BJ (cell line): ENCODE measurements around the gene MIPOL1. TPM values are rescaled to one million over a fixed set of nuclear protein-coding genes. Genes with fewer than 3 reads are reported as not detected.
"Not testable (repeated sequence)": the region's sequence is repeated elsewhere in the genome, so short reads cannot be mapped to it uniquely, and the experiment has no call there.

ENCODE experiments used
- CTCF ChIA-PET: fragments of 350-600 bp; formaldehyde crosslinking; extraction: SDS; loops from one replicate; lab custom pipeline; 2021; ENCODE audit warnings: antibody characterized with exemption, inconsistent platforms; lab: Yijun Ruan, JAX
- POLR2A ChIA-PET: fragments of 300-600 bp; sonication (Branson Sonifier 250); formaldehyde crosslinking; extraction: SDS; loops from one replicate; lab custom pipeline; 2021; ENCODE audit warnings: antibody characterized with exemption; lab: Charles Lee
- DNase-seq: peaks from one replicate; pipeline ENCODE4 v3.0.0-alpha.2; 2011; ENCODE audit warnings: low read depth
- H3K27me3 ChIP-seq: 2 replicates; pipeline ENCODE4 v1.6.0; 2011; ENCODE audit warnings: low read length; ENCODE audit not compliant: control insufficient read depth, insufficient read depth
- H3K36me3 ChIP-seq: 2 replicates; pipeline ENCODE4 v1.5.1; 2011; ENCODE audit warnings: low read length; ENCODE audit not compliant: control insufficient read depth, insufficient read depth
- H3K4me3 ChIP-seq: 2 replicates; pipeline ENCODE4 v1.5.1; 2011; ENCODE audit warnings: low read depth, mild to moderate bottlenecking, control low read depth, low read length
- polyA plus RNA-seq: library from polyadenylated mRNA; depleted of rRNA; stranded (reverse); fragments of >200 nt; gene quantifications from 2 replicates; pipeline ENCODE4 v1.2.3, GENCODE V29; 2011
- TF ChIP-seq, protein P1 (sequence below): IDR thresholded peaks from 2 replicates; pipeline ENCODE4 v1.5.1; 2011; ENCODE audit warnings: low read depth, mild to moderate bottlenecking, control low read depth, inconsistent platforms, low read length, moderate library complexity; ENCODE audit not compliant: insufficient read depth

Gene MIPOL1
- polyA plus RNA-seq, 1 experiment: 1.1 TPM

DNA sequence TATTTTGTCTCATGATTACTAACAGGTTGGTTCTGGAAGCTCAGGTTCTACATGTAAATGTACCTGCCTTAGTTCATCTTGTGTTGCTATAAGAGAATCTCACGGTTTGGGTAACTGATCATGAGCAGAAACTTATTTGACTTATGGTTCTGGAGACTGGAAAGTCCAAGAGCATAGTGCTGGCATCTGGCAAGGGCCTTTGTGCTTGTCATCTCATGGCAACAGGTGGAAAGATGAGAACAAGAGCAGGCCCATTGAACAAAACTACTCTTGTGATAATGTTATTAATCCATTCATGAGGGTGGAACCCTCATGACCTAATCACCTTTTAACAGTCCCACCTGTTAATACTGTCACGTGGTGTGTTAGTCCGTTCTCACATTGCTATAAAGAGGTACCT lies 23.3 kb downstream of the MIPOL1 start:
- POLR2A ChIA-PET: no interaction called here
- DNase-seq: no peak
- H3K36me3 ChIP-seq: no peaks in the 10 kb centered on the region
- TF ChIP-seq, protein P1, sequence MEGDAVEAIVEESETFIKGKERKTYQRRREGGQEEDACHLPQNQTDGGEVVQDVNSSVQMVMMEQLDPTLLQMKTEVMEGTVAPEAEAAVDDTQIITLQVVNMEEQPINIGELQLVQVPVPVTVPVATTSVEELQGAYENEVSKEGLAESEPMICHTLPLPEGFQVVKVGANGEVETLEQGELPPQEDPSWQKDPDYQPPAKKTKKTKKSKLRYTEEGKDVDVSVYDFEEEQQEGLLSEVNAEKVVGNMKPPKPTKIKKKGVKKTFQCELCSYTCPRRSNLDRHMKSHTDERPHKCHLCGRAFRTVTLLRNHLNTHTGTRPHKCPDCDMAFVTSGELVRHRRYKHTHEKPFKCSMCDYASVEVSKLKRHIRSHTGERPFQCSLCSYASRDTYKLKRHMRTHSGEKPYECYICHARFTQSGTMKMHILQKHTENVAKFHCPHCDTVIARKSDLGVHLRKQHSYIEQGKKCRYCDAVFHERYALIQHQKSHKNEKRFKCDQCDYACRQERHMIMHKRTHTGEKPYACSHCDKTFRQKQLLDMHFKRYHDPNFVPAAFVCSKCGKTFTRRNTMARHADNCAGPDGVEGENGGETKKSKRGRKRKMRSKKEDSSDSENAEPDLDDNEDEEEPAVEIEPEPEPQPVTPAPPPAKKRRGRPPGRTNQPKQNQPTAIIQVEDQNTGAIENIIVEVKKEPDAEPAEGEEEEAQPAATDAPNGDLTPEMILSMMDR: no peak
- H3K27me3 ChIP-seq: no peaks in the 10 kb centered on the region
- no peak overlapping the region for H3K4me3 ChIP-seq
- CTCF ChIA-PET: interaction anchor here (7.9 kb wide), 1 partner anchor 11 kb away, joined by 50 read pairs; no protein-coding TSS in a partner anchor

DNA sequence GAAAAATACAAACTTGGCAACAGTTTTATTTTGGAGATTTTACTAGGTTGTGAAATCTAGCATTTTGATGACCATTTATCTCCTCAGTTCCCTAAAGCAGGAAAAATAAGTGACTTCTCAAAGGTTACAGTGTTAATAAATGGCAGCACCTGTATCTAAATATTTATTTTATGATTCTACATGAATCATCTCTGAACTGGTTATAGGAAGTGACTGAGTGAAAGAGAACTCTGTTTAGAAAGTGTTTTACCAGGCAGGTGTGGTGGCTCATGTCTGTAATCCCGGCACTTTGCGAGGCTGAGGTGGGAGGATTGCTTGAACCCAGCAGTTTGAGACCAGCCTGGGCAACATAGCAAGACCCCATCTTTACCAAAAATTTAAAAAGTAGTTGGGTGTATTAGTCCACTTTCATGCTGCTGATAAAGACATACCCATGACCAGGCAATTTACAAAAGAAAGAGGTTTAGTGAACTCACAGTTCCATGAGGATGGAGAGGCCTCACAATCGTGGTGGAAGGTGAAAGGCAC lies 26.3 kb downstream of the MIPOL1 start:
- Histone ChIP-seq H3K27me3 (no peaks in the 10 kb centered on the region), H3K4me3 (no peak overlapping the region), H3K36me3 (no peaks in the 10 kb centered on the region)
- POLR2A ChIA-PET: no interaction called here
- TF ChIP-seq, protein P1: no peak
- CTCF ChIA-PET: no interaction called here
- no peak for DNase-seq

DNA sequence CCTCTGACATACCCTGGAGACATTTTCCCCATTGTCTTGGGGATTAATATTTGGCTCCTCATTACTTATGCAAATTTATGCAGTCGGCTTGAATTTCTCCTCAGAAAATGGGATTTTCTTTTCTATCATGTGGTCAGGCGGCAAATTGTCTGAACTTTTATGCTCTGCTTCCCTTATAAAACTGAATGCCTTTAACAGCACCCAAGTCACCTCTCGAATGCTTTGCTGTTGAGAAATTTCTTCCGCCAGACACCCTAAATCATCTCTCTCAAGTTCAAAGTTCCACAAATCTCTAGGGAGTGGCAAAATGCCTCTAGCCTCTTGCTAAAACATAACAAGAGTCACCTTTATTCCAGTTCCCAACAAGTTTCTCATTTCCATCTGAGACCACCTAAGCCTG lies 27.9 kb downstream of the MIPOL1 start:
- POLR2A ChIA-PET, H3K27me3 ChIP-seq, H3K36me3 ChIP-seq, CTCF ChIA-PET, H3K4me3 ChIP-seq, DNase-seq: not testable (repeated sequence)

DNA sequence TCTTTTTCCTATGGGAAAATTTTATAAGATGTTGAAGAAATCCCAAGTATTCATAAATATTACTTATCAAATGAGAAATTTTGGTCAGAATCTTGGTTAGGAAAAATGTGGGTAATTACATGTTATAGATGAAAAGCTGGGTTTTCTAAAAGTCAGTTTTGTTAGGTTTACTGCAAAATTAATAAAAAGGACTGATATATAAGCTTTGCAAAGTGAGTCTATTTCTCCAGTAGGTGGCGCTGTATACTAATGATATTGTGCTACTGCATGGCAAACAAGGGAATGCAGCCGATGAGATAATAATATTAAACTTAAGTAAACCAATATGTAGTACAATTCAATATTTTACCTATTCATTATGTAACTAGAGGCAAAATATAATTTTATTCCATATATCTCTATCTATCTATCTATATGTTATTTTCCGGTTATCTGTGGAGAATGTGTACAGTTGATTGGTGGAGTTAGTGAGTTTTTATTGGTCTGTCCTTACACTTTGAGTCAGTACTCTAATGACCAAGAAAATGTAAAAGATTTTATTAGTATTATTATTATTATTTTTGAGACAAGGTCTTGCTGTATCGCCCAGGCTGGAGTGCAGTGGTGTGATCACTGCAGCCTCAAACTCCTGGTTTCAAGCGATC lies 32.9 kb downstream of the MIPOL1 start:
- ChIA-PET CTCF (interaction anchor here (0.5 to 4.2 kb wide), 28 partner anchors 9 to 671 kb away, joined by 3 to 50 read pairs (median 4); partner anchors contain the start of genes FOXA1 and MIPOL1), POLR2A (no interaction called here)
- peak; percentile 10 for DNase-seq
- no peaks in the 10 kb centered on the region for H3K36me3 ChIP-seq
- TF ChIP-seq, protein P1: peak; percentile 71
- H3K27me3 ChIP-seq: no peaks in the 10 kb centered on the region
- no peak overlapping the region for H3K4me3 ChIP-seq

DNA sequence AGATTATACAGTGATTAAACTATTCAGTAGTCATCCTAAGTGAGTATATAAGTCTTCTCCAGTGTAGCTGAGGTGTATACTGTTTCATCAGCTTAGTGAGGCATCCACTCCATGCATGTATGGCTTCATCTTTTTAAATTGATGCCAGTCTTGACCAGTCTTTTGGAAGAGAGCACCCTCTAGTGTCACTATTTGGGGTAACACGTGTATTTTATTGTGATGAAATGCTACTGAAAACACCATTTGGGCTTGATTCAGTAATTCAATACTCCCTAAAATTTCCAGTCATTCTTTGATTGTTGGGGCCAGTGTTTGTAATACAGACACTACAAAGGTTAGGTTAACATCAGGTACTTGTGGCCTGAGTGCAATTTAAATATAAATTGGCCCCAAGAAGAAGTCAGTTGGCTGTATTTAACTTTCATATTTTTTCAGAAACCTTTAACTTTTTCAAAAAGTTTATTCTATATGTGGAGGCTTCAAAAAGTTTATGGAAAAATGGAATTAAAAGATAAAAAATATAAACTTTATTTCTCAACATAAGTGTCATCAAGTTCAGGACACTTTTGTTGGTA lies 35.3 kb downstream of the MIPOL1 start:
- no peaks in the 10 kb centered on the region for H3K27me3 ChIP-seq
- DNase-seq: no peak
- TF ChIP-seq, protein P1: peak; percentile 67
- no peak overlapping the region for H3K4me3 ChIP-seq
- ChIA-PET POLR2A (no interaction called here), CTCF (interaction anchor here (1.0 to 4.2 kb wide), 5 partner anchors 10 to 372 kb away, joined by 3 to 50 read pairs (median 5); no protein-coding TSS in a partner anchor)
- no peaks in the 10 kb centered on the region for H3K36me3 ChIP-seq
